Immature natural killer cell (primary cell): ENCODE data around the gene NEMP2. TPM values are rescaled to one million over a fixed set of nuclear protein-coding genes. Genes with fewer than 3 reads are reported as not detected.

Experiments
- polyA plus RNA-seq, 3 donors: library from polyadenylated mRNA; unstranded; fragments of 300-500 nt; fragmentation: Illumina TruSeq; gene quantifications; one replicate each; pipeline ENCODE4 v1.2.3, GENCODE V29; 2021

The NEMP2 gene
- polyA plus RNA-seq, 3 donors from 2014 or later = 10.4 to 20.0 (median 11.4) TPM

Other genes starting within 250 kb of the NEMP2 start
- gene HIBCH, start 214.9 kb downstream of the NEMP2 start, polyA plus RNA-seq = 10 to 100 TPM; 15.2 to 26.8 (median 21.4) TPM
- 10 to 100 TPM in 2 of 3 donors, 1 to 10 TPM in 1; 7.6 to 19.3 (median 13.4) TPM for gene INPP1, start 191.1 kb downstream of the NEMP2 start, polyA plus RNA-seq
- gene MFSD6, start 126.4 kb downstream of the NEMP2 start, polyA plus RNA-seq = 10 to 100 TPM in 1 of 3 donors, 1 to 10 TPM in 2; 7.3 to 35.1 (median 8.5) TPM
- gene NAB1, start 114.4 kb upstream of the NEMP2 start, polyA plus RNA-seq = 1 to 10 TPM; 1.4 to 3.8 (median 3.3) TPM